IPS DF 19.7 (cell line): ENCODE data around the gene COL11A2.
"Not testable (repeated sequence)": the region's sequence is repeated elsewhere in the genome, so short reads cannot be mapped to it uniquely, and the experiment has no call there.

Experiments
- DNase-seq: peaks from one replicate; pipeline ENCODE4 v3.0.0-alpha.2; 2013; ENCODE audit warnings: low read depth, low spot score

COL11A2 gene

GRCh38 chr6:33156561-33156960 lies 35.7 kb downstream of the COL11A2 start:
- DNase-seq, result no peak

- no peak for DNase-seq
Observed at GRCh38 chr6:33154349-33154748, 37.9 kb downstream of the COL11A2 start.

DNA sequence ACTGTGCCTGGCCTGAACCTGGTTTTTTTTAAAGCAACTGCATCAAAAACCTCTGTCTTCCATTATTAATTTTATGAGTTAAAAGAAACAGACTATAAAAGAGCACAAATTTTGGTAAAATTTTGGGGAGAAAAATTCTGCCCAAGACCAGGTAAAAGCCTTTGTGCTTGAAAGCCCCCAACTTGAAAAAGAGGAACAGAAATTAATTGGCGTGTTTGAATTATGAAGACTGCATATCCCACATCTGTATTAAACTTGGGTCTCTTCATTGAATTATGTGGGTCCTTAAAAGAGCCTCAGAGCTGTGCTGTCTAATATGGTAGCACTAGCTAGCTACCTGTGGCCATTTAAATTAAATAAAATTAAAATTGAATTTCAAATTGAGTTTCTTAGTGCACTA lies 41.2 kb downstream of the COL11A2 start:
- no peak for DNase-seq

GRCh38 chr6:33150560-33150959 lies 41.7 kb downstream of the COL11A2 start:
- DNase-seq, result not testable (repeated sequence)

DNA sequence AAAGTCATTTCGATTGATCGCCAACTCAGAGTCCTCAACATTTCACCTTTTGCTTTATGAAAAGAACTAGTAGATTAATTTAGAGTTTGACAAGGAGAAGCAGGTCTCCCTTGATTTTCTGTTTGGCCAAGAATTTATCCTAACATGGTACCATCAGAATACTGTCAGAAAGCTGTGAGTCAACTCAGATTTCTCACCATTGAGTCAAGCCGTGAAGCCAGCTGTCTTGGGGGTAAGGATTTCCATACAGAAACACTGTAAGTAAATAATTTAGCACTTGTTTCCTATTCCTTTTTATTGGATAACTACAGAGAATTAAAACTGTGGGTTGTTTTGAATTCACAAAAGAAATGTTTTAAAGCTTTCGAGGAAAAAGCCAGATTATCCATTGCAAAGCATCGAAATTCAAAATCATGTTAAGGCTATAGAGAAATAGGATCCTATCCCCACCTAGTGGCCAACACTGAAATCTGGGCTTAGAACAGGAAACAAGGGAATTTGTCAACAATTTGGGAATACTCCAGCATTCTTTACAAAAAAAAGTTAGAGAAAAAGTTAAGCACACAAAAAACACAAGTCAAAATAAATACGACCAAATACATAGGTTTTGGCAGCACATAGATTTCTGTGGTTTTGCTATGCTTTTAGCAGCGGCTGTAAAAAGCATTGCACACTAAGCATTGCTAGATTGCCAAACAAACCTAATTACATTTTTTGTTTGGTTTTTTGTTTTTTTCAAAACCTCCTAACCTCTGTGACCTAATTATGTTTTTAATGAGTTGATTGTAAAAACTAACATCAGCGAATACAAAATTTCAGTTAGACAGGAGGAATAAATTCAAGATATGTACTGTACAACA lies 44.2 kb downstream of the COL11A2 start:
- DNase-seq, result no peak

GRCh38 chr6:33144373-33144772 lies 47.9 kb downstream of the COL11A2 start:
- no peak for DNase-seq

GRCh38 chr6:33143113-33143770 lies 49.0 kb downstream of the COL11A2 start:
- no peak for DNase-seq

GRCh38 chr6:33142501-33143070 lies 49.7 kb downstream of the COL11A2 start:
- DNase-seq, result no peak

GRCh38 chr6:33140556-33140955 lies 51.7 kb downstream of the COL11A2 start:
- DNase-seq, result no peak

DNA sequence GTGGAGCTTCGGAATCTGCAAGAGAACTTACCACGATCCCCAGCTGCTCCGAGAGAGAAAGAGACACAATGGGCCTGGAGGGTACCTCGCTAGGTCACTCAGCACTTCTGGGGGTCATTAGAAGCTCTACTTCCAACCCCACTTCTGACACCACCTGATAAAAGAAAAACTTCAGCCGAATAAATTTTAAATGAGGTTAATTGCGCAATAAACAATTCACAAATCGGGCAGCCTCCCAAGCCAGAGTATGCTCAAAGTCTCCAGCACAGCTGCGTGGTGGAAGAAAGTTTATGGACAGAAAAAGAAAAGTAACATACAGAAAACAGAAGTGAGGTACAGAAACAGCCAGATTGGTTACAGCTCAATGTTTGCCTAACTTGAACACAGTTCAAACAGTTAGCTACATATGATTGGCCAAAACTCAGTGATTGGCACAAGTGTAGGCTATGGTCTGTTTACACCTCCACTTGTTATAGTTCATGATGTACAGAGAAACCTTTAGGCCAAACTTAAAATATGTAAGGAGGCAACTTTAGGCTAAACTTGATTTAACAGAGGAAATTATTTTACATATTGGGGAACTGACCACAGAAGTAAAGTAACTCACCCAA lies 52.6 kb downstream of the COL11A2 start:
- DNase-seq, result no peak

DNA sequence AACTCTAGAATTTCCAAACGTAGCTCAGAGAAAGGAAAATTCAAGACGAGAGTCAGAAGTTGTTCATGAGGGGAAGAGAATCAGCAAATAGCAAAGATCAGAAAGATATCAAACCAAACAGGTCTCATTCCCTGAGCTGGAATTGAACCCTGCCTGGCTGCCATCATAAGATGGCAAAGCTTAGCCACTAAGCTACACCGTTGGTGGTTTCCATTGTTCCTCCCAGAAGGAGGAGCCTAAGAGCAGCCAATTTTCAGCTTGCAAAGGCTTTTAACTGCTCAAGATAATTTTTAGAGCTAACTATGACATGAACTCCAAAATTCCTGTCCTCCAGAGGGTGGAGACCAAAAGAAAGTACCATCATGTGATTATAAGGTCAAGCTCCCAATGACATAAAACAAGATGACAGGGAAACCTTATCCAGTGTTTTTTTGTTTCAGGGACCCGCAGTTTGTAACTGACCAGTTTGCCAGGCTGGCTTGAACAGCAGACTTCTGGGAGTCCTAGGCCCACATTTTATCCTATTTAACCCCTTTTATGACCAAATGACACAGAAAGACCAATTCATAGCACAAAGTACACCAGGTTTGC lies 55.9 kb downstream of the COL11A2 start:
- no peak for DNase-seq

GRCh38 chr6:33132081-33132524 lies 60.2 kb downstream of the COL11A2 start:
- no peak for DNase-seq

DNA sequence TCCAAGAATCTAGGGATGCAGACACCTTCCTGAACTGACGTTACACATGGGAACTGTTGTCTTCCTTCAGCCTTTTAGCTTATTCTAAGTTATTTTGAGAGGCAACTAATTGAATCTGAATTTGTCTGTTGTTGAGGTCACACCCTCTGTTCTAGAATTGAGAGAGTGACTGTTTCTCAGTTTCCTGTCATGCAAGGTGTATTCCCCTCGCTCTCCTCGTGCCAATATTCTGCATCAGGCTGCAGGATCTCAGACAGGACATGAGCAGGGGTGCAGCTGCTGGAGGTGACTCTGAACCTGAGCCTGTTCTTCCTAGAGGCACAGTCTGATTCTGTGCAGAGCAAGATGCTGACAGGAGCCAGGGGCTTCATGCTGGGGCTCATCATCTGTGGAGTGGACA lies 63.9 kb downstream of the COL11A2 start:
- DNase-seq, result no peak

DNA sequence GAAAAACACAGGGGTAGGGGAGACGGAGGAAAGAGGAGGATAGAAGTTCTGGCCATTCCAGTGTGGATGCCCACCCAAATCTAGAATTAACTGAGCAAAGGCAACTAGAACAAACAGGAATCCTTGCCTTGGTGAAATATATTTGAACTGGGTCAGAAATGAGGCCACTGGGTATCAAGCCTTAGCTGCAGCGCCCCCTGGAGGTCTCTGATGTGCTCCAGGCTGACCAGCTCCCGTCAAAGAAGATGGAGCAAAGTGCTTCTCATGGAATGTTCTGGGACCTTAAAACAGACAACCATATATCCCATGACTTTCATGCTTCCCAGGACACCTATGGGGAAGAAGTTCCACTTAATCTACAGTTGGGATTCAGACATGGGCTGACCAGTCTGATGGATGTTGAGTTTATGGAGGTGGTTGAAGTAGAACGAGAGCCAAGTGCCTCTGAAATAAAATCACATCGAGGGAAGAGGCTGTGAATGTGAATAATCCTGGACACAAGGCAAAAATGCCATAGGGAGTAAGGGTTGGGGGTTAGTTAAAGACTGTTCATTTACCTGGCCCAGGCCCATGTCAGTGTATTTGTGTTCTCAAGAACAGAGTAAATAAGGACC lies 66.1 kb downstream of the COL11A2 start:
- DNase-seq, result no peak

DNA sequence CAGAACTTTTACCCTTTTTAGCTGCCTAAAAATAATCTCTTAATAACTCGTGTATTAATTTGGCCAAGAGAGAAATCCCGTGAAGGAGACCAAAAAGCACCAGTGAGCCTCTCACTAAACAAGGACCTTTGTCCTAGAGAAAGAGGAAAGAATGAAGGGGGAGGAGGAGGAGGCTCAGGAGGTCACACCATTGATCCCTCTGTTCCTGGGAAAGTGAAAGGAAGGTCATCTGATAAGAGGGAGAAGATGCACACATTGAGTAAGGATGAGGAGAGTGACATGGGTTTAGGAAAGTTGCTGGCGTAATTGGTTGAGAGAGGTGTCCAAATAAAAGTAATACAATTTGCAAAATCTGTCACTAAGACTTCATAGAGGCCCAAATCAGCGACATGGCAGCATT lies 67.3 kb downstream of the COL11A2 start:
- no peak for DNase-seq

GRCh38 chr6:33124525-33124901 lies 67.8 kb downstream of the COL11A2 start:
- DNase-seq, result no peak

- DNase-seq, result no peak
Observed at GRCh38 chr6:33123732-33124524, 68.3 kb downstream of the COL11A2 start.

GRCh38 chr6:33123181-33123580 lies 69.1 kb downstream of the COL11A2 start:
- no peak for DNase-seq

DNA sequence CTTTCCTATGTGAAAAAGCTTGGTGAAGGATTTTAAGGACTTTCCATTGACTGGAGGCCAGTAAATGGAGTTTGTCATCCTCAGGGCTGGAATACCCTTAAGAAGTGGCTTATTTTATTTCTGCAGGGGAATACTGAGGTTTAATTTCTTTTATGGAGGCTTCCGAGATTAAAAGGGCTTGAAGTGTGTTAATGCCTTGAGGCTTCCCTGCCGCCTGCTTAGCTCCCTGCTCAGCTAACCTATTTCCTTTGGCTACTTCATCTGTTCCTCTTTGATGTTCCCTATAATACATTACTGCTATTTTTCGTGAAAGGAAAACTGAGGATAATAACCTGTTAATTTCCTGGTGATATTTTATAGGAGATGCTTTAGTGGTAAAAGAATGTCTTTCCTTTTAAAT lies 72.3 kb downstream of the COL11A2 start:
- DNase-seq, result no peak

DNA sequence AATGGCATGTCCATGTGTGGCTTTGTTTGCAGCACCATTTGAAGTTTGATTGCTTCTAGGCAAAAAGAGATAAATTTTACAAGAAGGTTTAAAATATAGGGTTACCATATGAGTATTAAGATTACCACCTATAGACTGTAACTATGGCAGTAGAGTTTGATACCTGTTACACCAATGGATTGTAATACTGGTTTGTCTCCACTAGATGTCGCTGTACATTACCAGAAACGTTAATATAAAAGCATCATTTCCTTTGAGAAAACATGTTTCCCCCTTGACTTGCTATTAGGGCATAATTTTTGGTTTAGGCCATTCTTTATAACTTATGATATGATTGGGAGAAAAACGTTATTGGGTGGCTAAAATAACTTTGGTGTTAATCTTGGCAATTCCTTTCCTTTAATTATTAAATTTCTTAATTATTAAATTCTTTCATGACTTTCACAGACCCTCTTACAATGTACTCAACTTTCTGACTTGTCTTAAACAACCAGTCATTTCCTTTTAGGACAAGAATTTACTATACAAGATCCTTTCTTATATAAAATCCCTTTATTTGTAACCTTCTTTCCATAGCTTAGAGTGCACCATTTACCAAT lies 73.6 kb downstream of the COL11A2 start:
- DNase-seq, result no peak
